GM12874 (cell line): ENCODE results near the gene MXRA7.

Experiments
- TF ChIP-seq, protein P1 (sequence below): IDR thresholded peaks from 2 replicates; pipeline ENCODE4 v1.5.1; 2011; ENCODE audit warnings: low read depth, mild to moderate bottlenecking, control low read depth, low read length, moderate library complexity; ENCODE audit not compliant: insufficient read depth

The MXRA7 gene

DNA sequence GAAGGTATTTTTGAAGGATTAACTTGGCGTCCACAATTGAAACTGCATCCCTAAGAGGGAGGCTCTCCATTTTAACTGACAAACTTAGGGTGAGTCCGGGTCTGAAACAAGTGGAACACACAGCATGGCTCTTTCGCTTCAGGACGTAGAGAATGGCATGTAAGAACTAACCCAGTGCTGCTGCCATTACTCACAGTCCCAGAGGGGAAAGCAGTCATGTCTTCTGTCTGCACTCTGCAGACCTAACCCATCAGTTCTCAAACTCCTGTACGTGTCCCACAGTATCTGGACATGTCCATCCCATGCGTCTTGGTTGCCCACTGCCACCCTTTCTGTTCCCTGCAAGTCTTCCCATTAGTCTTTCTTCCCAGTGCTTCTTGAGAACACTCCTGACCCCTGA is 67.8 kb downstream of the MXRA7 start:
- TF ChIP-seq, protein P1, sequence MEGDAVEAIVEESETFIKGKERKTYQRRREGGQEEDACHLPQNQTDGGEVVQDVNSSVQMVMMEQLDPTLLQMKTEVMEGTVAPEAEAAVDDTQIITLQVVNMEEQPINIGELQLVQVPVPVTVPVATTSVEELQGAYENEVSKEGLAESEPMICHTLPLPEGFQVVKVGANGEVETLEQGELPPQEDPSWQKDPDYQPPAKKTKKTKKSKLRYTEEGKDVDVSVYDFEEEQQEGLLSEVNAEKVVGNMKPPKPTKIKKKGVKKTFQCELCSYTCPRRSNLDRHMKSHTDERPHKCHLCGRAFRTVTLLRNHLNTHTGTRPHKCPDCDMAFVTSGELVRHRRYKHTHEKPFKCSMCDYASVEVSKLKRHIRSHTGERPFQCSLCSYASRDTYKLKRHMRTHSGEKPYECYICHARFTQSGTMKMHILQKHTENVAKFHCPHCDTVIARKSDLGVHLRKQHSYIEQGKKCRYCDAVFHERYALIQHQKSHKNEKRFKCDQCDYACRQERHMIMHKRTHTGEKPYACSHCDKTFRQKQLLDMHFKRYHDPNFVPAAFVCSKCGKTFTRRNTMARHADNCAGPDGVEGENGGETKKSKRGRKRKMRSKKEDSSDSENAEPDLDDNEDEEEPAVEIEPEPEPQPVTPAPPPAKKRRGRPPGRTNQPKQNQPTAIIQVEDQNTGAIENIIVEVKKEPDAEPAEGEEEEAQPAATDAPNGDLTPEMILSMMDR: no peak

DNA sequence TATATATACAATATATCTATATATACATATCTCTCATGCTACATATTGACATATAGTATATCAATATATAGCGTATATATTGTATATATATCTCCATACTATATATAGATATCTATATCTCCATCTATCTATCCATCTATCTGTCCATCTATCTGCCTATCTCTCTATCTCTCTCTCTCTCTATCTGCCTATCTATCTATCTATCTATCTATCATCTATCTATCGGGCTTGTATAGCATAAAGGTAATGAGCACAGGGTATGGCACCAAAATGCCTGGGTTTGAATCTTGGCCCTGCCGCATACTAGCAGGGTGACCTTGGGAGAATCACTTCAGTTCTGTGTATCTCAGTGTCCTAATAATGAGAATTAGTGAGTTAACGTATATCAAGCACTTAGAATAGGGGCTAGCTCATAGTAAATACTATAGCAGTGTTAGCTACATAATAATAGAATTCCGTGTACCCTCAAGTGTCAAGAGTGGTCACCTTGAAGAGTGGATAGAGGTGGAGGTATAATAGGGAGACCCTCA is 68.7 kb downstream of the MXRA7 start:
- TF ChIP-seq, protein P1: no peak

DNA sequence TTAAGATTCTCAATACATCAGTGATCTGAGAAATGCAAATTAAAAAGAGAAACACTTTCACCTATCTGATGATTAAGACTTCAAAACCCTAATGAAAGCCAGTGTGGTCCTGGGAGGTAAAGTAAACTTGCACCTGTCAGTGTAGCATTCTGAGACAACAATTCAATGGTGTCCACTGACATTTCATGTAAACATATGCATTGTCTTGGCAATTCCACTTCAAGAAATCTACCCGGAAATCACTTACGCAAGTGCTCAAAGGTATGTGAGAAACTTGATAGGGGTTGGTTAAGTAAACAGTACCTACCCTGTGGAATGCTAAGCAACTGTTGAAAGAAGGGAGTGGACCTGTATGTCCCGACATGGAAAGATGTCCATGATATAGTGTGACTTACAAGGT is 69.3 kb downstream of the MXRA7 start:
- TF ChIP-seq, protein P1: no peak

DNA sequence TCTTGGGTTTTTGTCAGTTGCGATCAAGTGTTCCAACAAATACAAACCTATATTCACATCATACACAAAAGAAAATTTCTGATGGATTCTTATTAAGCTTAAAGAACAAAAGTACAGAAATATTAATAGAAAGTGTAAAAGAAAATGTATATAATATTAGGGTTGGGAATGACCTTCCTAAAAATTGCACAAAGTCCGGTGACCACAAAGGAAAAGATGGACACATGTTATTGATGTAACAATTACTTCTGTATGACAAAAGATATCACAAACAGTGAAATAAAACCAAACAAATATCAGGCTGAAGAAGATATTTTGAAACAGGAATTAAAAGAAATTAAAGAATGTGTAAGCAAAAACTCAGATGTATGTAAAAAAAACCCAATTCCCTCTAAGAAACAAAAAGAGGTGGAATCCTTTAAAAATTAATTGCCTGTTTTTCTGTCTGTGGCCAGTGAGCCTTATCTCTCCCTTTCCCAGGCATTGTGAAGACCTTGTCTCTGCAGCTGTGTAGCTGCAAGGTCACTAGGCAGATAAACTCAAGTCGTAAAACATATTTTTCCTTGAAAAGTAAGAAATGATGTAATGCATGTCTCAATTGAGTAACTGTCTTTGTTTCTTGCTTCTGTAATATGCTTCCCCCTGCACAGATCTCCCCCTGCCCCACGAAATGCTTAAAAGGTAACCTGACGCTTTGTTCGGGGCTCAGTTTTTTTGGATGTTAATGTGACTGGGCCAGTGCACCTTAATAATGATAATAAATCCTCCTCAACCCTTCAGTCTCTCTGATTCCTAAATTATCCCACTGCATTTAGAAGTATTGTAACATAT is 70.0 kb downstream of the MXRA7 start:
- TF ChIP-seq, protein P1: no peak

DNA sequence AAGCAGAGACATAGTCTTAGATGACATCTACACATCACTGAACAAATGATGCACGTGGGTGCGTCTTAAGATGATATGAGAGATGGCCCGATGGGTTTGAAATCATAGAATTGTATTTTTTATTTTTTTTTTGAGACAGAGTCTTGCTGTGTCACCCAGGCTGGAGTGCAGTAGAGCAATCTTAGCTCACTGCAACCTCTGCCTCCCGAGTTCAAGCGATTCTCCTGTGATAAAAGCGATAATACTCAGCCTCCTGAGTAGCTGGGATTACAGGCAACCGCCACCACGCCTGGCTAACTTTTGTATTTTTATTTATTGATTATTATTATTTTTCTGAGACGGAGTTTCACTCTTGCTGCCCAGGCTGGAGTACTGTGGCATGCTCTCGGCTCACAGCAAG is 72.5 kb downstream of the MXRA7 start:
- TF ChIP-seq, protein P1: no peak

DNA sequence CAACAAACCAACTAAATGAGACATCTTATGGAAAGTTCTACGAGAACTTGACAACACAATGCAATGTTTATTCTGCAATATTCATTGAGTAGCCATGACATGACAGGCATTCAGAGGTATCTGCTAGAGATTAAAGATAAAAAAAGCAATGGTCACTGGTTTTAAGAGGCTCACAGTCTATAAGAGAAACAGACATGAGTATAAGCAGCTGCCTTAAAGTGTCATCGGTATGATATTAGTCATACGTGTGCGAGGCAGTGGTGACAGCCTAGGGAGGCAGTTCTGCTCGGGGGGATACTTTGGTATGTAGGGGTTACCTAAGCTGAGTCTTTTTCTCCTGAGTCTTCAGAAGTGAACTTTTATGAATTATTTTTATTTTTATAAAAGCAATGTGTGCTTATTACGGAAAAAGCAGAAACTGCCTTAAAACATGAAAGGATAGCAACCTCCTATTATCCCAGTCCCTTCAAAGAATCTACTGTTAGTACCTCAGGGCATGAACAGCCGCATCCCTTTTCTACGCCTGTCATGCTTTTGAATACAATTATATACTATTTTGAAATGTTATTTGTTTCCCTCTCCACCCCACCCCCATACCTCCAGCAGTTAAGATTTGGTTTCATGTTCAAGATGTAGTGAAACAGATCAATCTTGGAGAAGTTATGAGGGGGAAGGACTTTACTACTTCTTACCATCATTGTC is 75.0 kb downstream of the MXRA7 start:
- TF ChIP-seq, protein P1: no peak

DNA sequence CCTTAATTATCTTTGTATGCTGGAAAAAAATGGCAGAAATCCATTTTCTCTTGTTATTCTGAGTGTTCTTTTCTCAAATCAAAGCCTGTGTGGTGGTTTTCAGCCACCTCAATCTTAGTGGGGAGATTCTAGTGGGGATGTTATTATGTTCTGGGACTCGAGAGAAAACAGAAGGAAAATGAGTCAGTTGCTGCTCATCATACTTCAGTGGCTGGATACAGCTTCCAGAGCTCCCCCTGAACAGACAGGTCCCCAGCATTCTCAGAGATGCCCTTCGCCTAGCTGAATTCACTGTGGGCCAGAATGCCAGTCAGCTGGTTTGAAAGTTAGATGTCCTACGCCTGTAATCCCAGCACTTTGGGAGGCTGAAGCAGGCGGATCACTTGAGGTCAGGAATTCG is 75.7 kb downstream of the MXRA7 start:
- TF ChIP-seq, protein P1: no peak
